Measurements from ENCODE around the gene PRKG1. TPM values are rescaled to one million over a fixed set of nuclear protein-coding genes. Genes with fewer than 3 reads are reported as not detected.

The PRKG1 gene
- total and polyA plus RNA-seq, 2 of the 8 experiments (the other 6 are each of a cell fraction or from before 2014, with no cell fraction given) = 4.2 to 15.2 TPM

DNA sequence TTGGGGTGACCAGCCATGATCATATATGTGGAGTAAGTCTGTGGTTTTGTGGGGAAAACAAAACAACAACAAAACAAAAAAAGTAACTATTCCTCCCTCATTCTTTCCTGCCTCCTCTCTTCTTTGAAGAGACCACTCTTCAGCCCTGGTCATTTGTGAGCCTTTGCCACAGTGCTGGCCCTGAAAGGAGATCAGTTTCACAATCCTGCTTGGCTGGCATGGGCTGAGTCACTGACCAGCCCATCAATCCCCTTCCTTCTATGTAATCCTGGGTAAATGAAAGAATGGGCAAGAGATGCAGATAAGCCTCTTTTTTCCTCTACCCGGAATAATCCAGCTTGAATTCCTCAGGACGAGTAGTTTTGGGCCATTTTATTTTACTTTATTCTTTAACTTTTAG, 611.5 kb downstream of the PRKG1 start:
- no peak overlapping the region for H3K4me2 ChIP-seq (ENCODE audit: insufficient read depth in 1 of 2, low read depth in 2 of 2, low read length in 2 of 2)

More for the DNA sequence above, 611.5 kb downstream of the PRKG1 start:
- H3K79me2 ChIP-seq (ENCODE audit: control insufficient read depth in 1 of 2, insufficient read depth in 2 of 2, low read length in 2 of 2) = no peaks in the 10 kb centered on the region
- 81% methylated on average over 2 of the region's 2 CpGs; no CpG with 5 or more reads in 1 of the 2 experiments for WGBS, 2 experiments (ENCODE audit: extremely low coverage in 1 of 2, insufficient coverage in 1 of 2, insufficient read length in 1 of 2, insufficient replicate concordance in 2 of 2, low coverage in 1 of 2, low lambda C conversion rate in 2 of 2, missing lambda C conversion rate in 1 of 2)
- H3K23ac ChIP-seq (ENCODE audit: insufficient read length) = no peak overlapping the region
- H2AFZ ChIP-seq (ENCODE audit: low read length) = no peak overlapping the region
- no peaks in the 10 kb centered on the region; a peak in 1 of 7 replicates for H3K4me1 ChIP-seq (replicated peaks in 1 of 4; ENCODE audit: control insufficient read depth in 3 of 4, insufficient read depth in 4 of 4, low read length in 3 of 4)
- H3K79me1 ChIP-seq (ENCODE audit: low read depth, low read length) = no peaks in the 10 kb centered on the region
- no peak for TF ChIP-seq TCF12 (IDR thresholded peaks at IDR 0.05; ENCODE audit: low read depth, low read length)
- no peak for TF ChIP-seq CHD1 (IDR thresholded peaks at IDR 0.05; ENCODE audit: low read depth, low read length)
- TF ChIP-seq SAP30 (IDR thresholded peaks at IDR 0.05; ENCODE audit: insufficient read depth, insufficient replicate concordance, low read length) = no peak
- no peak for TF ChIP-seq SIRT6 (IDR thresholded peaks at IDR 0.05; ENCODE audit: low read length)
- TF ChIP-seq TEAD4 (IDR thresholded peaks at IDR 0.05; ENCODE audit: low read depth, low read length) = no peak
- TF ChIP-seq KDM1A (IDR thresholded peaks at IDR 0.05; ENCODE audit: borderline replicate concordance, low read length) = no peak
- TF ChIP-seq SUZ12 (IDR thresholded peaks at IDR 0.05; ENCODE audit: low read length) = no peak
- TF ChIP-seq KDM4A (IDR thresholded peaks at IDR 0.05; ENCODE audit: low read depth, low read length, severe bottlenecking) = no peak
- TF ChIP-seq RAD21 (IDR thresholded peaks at IDR 0.05 in 1 of 2, conservative IDR thresholded peaks at IDR 0.05 in 1 of 2; ENCODE audit: low read depth in 2 of 2, low read length in 2 of 2) = no peak
- TF ChIP-seq JUND (IDR thresholded peaks at IDR 0.05; ENCODE audit: low read length) = no peak
- no peak overlapping the region for H2AK5ac ChIP-seq (ENCODE audit: low read depth, low read length)
- no peak overlapping the region for H4K91ac ChIP-seq (replicated peaks; ENCODE audit: insufficient read length, low read length)
- no peak overlapping the region for H3K56ac ChIP-seq (replicated peaks; ENCODE audit: insufficient read length, low read depth, low read length)
- no peak overlapping the region for H3K27ac ChIP-seq (ENCODE audit: low read depth, low read length)
- no peak overlapping the region for H4K8ac ChIP-seq (ENCODE audit: extremely low read depth, insufficient read depth, low read length)
- H2BK12ac ChIP-seq (ENCODE audit: low read depth, low read length) = no peak overlapping the region
- H3K9me3 ChIP-seq (ENCODE audit: insufficient read depth in 2 of 2, low read depth in 1 of 2, low read length in 1 of 2) = peaks cover 4 to 5% of the 10 kb centered on the region in 2 experiments; a peak in 3 of 4 replicates
- H3K4ac ChIP-seq (replicated peaks; ENCODE audit: insufficient read length, low read depth, low read length) = peak overlapping the region; percentile 80
- no peak overlapping the region for H4K5ac ChIP-seq (ENCODE audit: insufficient read length, low read depth, low read length)
- no peak overlapping the region for H3K18ac ChIP-seq (ENCODE audit: extremely low read depth, low read length)
- H2BK20ac ChIP-seq (ENCODE audit: low read length) = no peak overlapping the region
- H3K9ac ChIP-seq (replicated peaks in 1 of 4; ENCODE audit: extremely low read depth in 1 of 4, low read depth in 3 of 4, low read length in 3 of 4) = no peak overlapping the region
- H2BK5ac ChIP-seq (ENCODE audit: low read depth, low read length) = no peak overlapping the region
- H3K36me3 ChIP-seq (ENCODE audit: control insufficient read depth in 2 of 4, insufficient read depth in 4 of 4, low read length in 3 of 4) = peaks cover 0 to 2% (median 0%) of the 10 kb centered on the region in 4 experiments; a peak in 1 of 8 replicates
- H4K20me1 ChIP-seq (replicated peaks in 1 of 2; ENCODE audit: control insufficient read depth in 1 of 2, insufficient read depth in 2 of 2, low read length in 2 of 2) = no peaks in the 10 kb centered on the region
- ChIA-PET POLR2A (ENCODE audit: partially characterized antibody) (no interaction called here), CTCF (ENCODE audit: partially characterized antibody) (interaction anchor here (1.2 to 1.3 kb wide), 2 partner anchors 15 to 20 kb away, joined by 4 to 5 read pairs; no protein-coding TSS in a partner anchor)
- no peaks in the 10 kb centered on the region for H3K27me3 ChIP-seq (replicated peaks in 1 of 4; ENCODE audit: control insufficient read depth in 3 of 4, extremely low read depth in 1 of 4, insufficient read depth in 3 of 4, low read length in 3 of 4)
- no peak overlapping the region for H3K4me3 ChIP-seq (ENCODE audit: extremely low read depth in 1 of 4, insufficient read depth in 2 of 4, low read depth in 3 of 4, low read length in 4 of 4)
- H3K14ac ChIP-seq (ENCODE audit: insufficient read length) = no peak overlapping the region
- no peaks in the 10 kb centered on the region for H3K23me2 ChIP-seq (ENCODE audit: low read depth, low read length)
- H2BK120ac ChIP-seq (replicated peaks; ENCODE audit: low read depth, low read length) = no peak overlapping the region
- DNase-seq (ENCODE audit: low read depth in 1 of 2, low spot score in 2 of 2) (no peak), FAIRE-seq (no peak)
- no peak overlapping the region for H2BK15ac ChIP-seq (ENCODE audit: low read length)

Data from H1 (cell line).